ENCODE measurements around the gene RNF19B.

The RNF19B gene

DNA sequence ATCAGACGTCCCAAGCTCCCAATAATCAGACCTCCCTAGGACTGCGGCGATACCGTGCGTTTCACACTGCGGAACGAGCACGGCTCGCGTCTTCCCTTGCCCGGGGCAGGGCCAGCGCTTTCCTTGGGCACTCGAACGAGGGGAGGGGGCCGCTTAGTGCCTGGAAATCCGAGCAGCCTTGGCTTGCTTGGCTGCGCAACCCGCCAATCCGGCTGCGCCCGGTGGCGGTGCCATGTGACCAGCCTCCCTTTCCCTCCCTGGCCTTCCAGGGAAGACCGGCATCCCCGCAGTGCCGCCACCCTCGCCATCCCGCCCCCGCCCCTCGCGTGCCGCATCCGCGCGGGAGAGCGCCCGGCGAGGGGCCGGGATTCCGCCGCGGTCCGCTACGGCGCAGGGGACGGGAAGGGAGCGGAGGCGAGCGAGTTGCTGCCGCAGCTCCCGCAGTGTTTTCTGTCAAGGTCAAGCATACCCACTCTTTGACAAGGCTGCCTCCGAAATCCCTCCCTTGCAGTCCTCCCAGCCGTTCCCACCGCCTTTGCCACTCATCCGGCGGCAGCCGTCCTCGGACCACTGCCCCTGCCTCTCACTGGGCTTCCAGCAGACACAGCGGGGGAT, 8.3 kb upstream of the RNF19B start:
- TF ChIP-seq, protein P1, sequence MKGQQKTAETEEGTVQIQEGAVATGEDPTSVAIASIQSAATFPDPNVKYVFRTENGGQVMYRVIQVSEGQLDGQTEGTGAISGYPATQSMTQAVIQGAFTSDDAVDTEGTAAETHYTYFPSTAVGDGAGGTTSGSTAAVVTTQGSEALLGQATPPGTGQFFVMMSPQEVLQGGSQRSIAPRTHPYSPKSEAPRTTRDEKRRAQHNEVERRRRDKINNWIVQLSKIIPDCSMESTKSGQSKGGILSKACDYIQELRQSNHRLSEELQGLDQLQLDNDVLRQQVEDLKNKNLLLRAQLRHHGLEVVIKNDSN (IDR thresholded peaks at IDR 0.05), result peak; percentile 92
- peak; percentile 39; the same call in 1 of the 2 replicates for TF ChIP-seq TEAD4 (IDR thresholded peaks at IDR 0.05)
- TF ChIP-seq, protein P2, sequence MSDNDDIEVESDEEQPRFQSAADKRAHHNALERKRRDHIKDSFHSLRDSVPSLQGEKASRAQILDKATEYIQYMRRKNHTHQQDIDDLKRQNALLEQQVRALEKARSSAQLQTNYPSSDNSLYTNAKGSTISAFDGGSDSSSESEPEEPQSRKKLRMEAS (IDR thresholded peaks at IDR 0.05), result peak; percentile 91
- TF ChIP-seq CEBPB (IDR thresholded peaks at IDR 0.05), result no peak
- TF ChIP-seq, protein P3, sequence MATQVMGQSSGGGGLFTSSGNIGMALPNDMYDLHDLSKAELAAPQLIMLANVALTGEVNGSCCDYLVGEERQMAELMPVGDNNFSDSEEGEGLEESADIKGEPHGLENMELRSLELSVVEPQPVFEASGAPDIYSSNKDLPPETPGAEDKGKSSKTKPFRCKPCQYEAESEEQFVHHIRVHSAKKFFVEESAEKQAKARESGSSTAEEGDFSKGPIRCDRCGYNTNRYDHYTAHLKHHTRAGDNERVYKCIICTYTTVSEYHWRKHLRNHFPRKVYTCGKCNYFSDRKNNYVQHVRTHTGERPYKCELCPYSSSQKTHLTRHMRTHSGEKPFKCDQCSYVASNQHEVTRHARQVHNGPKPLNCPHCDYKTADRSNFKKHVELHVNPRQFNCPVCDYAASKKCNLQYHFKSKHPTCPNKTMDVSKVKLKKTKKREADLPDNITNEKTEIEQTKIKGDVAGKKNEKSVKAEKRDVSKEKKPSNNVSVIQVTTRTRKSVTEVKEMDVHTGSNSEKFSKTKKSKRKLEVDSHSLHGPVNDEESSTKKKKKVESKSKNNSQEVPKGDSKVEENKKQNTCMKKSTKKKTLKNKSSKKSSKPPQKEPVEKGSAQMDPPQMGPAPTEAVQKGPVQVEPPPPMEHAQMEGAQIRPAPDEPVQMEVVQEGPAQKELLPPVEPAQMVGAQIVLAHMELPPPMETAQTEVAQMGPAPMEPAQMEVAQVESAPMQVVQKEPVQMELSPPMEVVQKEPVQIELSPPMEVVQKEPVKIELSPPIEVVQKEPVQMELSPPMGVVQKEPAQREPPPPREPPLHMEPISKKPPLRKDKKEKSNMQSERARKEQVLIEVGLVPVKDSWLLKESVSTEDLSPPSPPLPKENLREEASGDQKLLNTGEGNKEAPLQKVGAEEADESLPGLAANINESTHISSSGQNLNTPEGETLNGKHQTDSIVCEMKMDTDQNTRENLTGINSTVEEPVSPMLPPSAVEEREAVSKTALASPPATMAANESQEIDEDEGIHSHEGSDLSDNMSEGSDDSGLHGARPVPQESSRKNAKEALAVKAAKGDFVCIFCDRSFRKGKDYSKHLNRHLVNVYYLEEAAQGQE (IDR thresholded peaks at IDR 0.05; ENCODE audit: low read depth), result no peak
- TF ChIP-seq CREB1 (IDR thresholded peaks at IDR 0.05; ENCODE audit: low read depth), result no peak
- no peak for TF ChIP-seq RAD21 (IDR thresholded peaks at IDR 0.05; ENCODE audit: low read depth)
- peak; percentile 69; the same call in 1 of the 2 replicates for TF ChIP-seq EGR1 (IDR thresholded peaks at IDR 0.05)
- no peak for TF ChIP-seq NFIC (IDR thresholded peaks at IDR 0.05)
- peak; percentile 75 for TF ChIP-seq ZBTB7A (IDR thresholded peaks at IDR 0.05; ENCODE audit: low read depth)
- no peak for TF ChIP-seq TAF1 (IDR thresholded peaks at IDR 0.05; ENCODE audit: low read depth)

DNA sequence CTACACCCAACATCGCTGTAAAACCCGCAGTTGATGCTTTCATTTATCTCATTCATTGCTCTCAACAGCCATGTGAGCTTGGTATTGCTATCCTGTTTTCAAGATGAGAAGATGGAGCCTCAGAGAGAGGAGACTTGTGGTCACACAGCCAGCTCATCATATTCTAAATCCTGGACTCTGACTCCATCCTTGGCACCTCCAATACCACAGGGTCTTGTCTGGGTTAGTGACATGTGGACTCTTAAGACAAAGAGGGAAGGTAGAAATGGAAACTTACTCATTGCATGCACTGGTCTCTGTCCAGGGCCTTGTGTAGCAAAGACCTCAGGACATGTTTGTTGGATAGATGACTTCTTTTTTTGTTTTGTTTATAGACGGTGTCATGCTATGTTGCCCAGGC, 7.0 kb upstream of the RNF19B start:
- TF ChIP-seq TEAD4 (IDR thresholded peaks at IDR 0.05), result no peak
- no peak for TF ChIP-seq CEBPB (IDR thresholded peaks at IDR 0.05)
- TF ChIP-seq, protein P3 (IDR thresholded peaks at IDR 0.05; ENCODE audit: low read depth), result no peak
- TF ChIP-seq RAD21 (IDR thresholded peaks at IDR 0.05; ENCODE audit: low read depth), result no peak
- TF ChIP-seq YY1 (IDR thresholded peaks at IDR 0.05; ENCODE audit: low read depth), result no peak
- TF ChIP-seq ZBTB7A (IDR thresholded peaks at IDR 0.05; ENCODE audit: low read depth), result no peak
- TF ChIP-seq CREB1 (IDR thresholded peaks at IDR 0.05; ENCODE audit: low read depth), result no peak

DNA sequence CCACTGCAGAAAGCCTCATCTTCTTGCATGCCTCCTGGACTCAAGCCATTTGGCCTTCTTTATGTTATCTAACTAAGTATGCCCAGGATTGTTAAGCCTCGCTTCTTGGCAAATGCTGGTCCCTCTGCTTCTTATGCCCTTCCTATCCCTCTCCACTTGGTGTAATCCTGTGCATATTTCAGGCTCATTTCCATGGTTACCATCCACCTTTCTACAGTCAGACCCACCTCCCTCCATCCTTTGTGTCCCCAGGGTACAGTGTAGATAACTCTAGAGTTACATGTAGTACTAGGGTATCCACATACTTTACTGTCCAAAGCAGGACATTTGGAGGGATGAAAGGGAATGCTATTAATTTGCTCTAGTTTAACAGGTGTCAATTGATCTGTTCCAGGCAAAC, 6.5 kb upstream of the RNF19B start:
- TF ChIP-seq TAF1 (IDR thresholded peaks at IDR 0.05; ENCODE audit: low read depth) (no peak), CREB1 (IDR thresholded peaks at IDR 0.05; ENCODE audit: low read depth) (no peak), RAD21 (IDR thresholded peaks at IDR 0.05; ENCODE audit: low read depth) (no peak), NFIC (IDR thresholded peaks at IDR 0.05) (no peak), TCF12 (IDR thresholded peaks at IDR 0.05; ENCODE audit: low read depth) (no peak), YY1 (IDR thresholded peaks at IDR 0.05; ENCODE audit: low read depth) (no peak), EP300 (IDR thresholded peaks at IDR 0.05; ENCODE audit: borderline replicate concordance) (no peak), EGR1 (IDR thresholded peaks at IDR 0.05) (no peak), TEAD4 (IDR thresholded peaks at IDR 0.05) (no peak), CEBPB (IDR thresholded peaks at IDR 0.05) (no peak), FOXM1 (IDR thresholded peaks at IDR 0.05; ENCODE audit: borderline replicate concordance, low read depth) (no peak), ZBTB7A (IDR thresholded peaks at IDR 0.05; ENCODE audit: low read depth) (no peak)
- TF ChIP-seq, protein P2 (IDR thresholded peaks at IDR 0.05), result no peak
- TF ChIP-seq, protein P1 (IDR thresholded peaks at IDR 0.05), result no peak
- TF ChIP-seq, protein P3 (IDR thresholded peaks at IDR 0.05; ENCODE audit: low read depth), result no peak

DNA sequence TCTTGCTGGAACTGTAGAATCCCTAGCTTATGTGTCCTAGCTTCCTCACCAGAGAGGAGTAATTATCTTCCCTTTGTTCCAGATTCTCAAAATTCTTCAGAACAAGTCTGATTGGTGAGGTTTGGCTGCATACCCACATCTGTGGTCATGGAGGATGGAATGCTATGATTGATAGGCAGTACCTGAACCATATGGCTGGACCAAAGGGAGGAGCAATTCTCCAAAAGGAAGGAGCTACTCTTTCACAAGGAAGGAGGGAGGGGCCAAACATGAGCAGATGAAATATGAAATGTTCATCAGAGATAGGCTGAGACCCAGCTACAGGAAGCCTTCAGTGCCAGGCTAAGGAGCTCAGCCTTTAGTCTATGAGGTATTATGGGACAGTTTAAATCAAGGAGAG, 5.0 kb upstream of the RNF19B start:
- TF ChIP-seq, protein P1 (IDR thresholded peaks at IDR 0.05), result no peak
- TF ChIP-seq TEAD4 (IDR thresholded peaks at IDR 0.05), result no peak
- no peak for TF ChIP-seq RAD21 (IDR thresholded peaks at IDR 0.05; ENCODE audit: low read depth)
- TF ChIP-seq TAF1 (IDR thresholded peaks at IDR 0.05; ENCODE audit: low read depth), result no peak
- no peak for TF ChIP-seq YY1 (IDR thresholded peaks at IDR 0.05; ENCODE audit: low read depth)
- TF ChIP-seq EP300 (IDR thresholded peaks at IDR 0.05; ENCODE audit: borderline replicate concordance), result no peak
- no peak for TF ChIP-seq ZBTB7A (IDR thresholded peaks at IDR 0.05; ENCODE audit: low read depth)
- no peak for TF ChIP-seq FOXM1 (IDR thresholded peaks at IDR 0.05; ENCODE audit: borderline replicate concordance, low read depth)
- TF ChIP-seq, protein P3 (IDR thresholded peaks at IDR 0.05; ENCODE audit: low read depth), result no peak
